OCI-LY7 (cell line): ENCODE measurements around the gene MED26. TPM values are rescaled to one million over a fixed set of nuclear protein-coding genes. Genes with fewer than 3 reads are reported as not detected.
"Not testable (repeated sequence)": the region's sequence is repeated elsewhere in the genome, so short reads cannot be mapped to it uniquely, and the experiment has no call there.

ENCODE experiments used
- BruUV-seq: library from RNA; stranded (reverse); fragments of 400-500 nt; replicated peaks from 2 replicates; lab custom pipeline; 2021; lab: Mats Ljungman, UMichigan
- CTCF ChIA-PET: fragments of 300-600 bp; sonication (Branson Sonifier 250); formaldehyde crosslinking; loops from one replicate; lab custom pipeline; 2022; ENCODE audit warnings: antibody characterized with exemption; ENCODE audit not compliant: unreplicated experiment; lab: Charles Lee
- POLR2A ChIA-PET: fragments of 300-600 bp; sonication (Branson Sonifier 250); formaldehyde crosslinking; loops from one replicate; lab custom pipeline; 2022; ENCODE audit warnings: antibody characterized with exemption; lab: Charles Lee
- DNase-seq: peaks from one replicate; pipeline ENCODE4 v3.0.0-alpha.2; 2015; ENCODE audit warnings: low spot score
- H2AFZ ChIP-seq: fragments of 200-600 bp; sonication (generic), shearing (Covaris generic); 2 replicates; pipeline ENCODE4 v1.6.1; 2014; ENCODE audit warnings: mild to moderate bottlenecking, antibody characterized with exemption, low read length, moderate library complexity
- H3K27ac ChIP-seq: fragments of 200-600 bp; sonication (generic); 2 replicates; pipeline ENCODE4 v1.5.1; 2014; ENCODE audit warnings: mixed run types, low read depth, mild to moderate bottlenecking, moderate library complexity, low read length, inconsistent platforms; ENCODE audit not compliant: poor library complexity, severe bottlenecking
- H3K36me3 ChIP-seq: fragments of 200-600 bp; sonication (generic); 2 replicates; pipeline ENCODE4 v1.6.1; 2014; ENCODE audit warnings: mild to moderate bottlenecking, antibody characterized with exemption, low read length, moderate library complexity, mixed read lengths; ENCODE audit not compliant: insufficient read depth
- H3K4me1 ChIP-seq: fragments of 200-600 bp; sonication (generic); 2 replicates; pipeline ENCODE4 v1.5.1; 2014; ENCODE audit warnings: mild to moderate bottlenecking, low read length; ENCODE audit not compliant: insufficient read depth, poor library complexity, severe bottlenecking
- H3K4me2 ChIP-seq: fragments of 200-600 bp; sonication (generic); 2 replicates; pipeline ENCODE4 v1.6.1; 2014; ENCODE audit warnings: mild to moderate bottlenecking, low read length
- H3K4me3 ChIP-seq: fragments of 200-600 bp; sonication (generic); 2 replicates; pipeline ENCODE4 v1.5.1; 2014; ENCODE audit warnings: mild to moderate bottlenecking, low read depth, low read length; ENCODE audit not compliant: poor library complexity, severe bottlenecking
- H3K79me2 ChIP-seq: fragments of 200-600 bp; sonication (generic); 2 replicates; pipeline ENCODE4 v1.6.1; 2016; ENCODE audit warnings: low read depth, mild to moderate bottlenecking, low read length, moderate library complexity, mixed read lengths; ENCODE audit not compliant: insufficient read depth
- H3K9me2 ChIP-seq: fragments of 200-600 bp; sonication (generic); 2 replicates; pipeline ENCODE4 v1.6.1; 2016; ENCODE audit warnings: mild to moderate bottlenecking, low read length, mixed read lengths; ENCODE audit not compliant: insufficient read depth
- H3K9me3 ChIP-seq: fragments of 200-600 bp; sonication (generic); 2 replicates; pipeline ENCODE4 v1.6.1; 2014; ENCODE audit warnings: mild to moderate bottlenecking, mixed run types, low read length, mixed read lengths
- H4K20me1 ChIP-seq: fragments of 200-600 bp; sonication (generic); 2 replicates; pipeline ENCODE4 v1.6.1; 2014; ENCODE audit warnings: mild to moderate bottlenecking, antibody characterized with exemption, low read length, moderate library complexity, mixed read lengths; ENCODE audit not compliant: insufficient read depth
- CTCF ChIP-seq: fragments of 200-600 bp; sonication (generic); conservative IDR thresholded peaks from 2 replicates; pipeline ENCODE4 v1.5.1; 2014; ENCODE audit warnings: mild to moderate bottlenecking, antibody characterized with exemption, low read length, moderate library complexity, mixed read lengths
- EZH2phosphoT487 ChIP-seq: fragments of 200-600 bp; sonication (generic); IDR thresholded peaks from 2 replicates; pipeline ENCODE4 v1.6.1; 2018; ENCODE audit warnings: low read depth, borderline replicate concordance, mild to moderate bottlenecking, mixed run types, antibody characterized with exemption, low read length, moderate library complexity, mixed read lengths
- intact Hi-C: fragments of 100-400 bp; cut with micrococcal nuclease; formaldehyde crosslinking; loops from one replicate; pipeline ENCODE4 v1.10.0; 2022; ENCODE audit not compliant: unreplicated experiment
- total RNA-seq, 2 experiments: library from RNA; depleted of rRNA in 1 of 2; stranded (reverse); fragments of >200 nt in 1 of 2; shearing (Covaris generic) in 1 of 2; gene quantifications; 2 replicates each; pipeline ENCODE4 v1.2.3, GENCODE V29; 2014 to 2022

The MED26 gene
- total RNA-seq, 2 experiments from 2014 or later, result 19.4 to 26.8 TPM

GRCh38 chr19:16554776-16555175 lies 73.2 kb downstream of the MED26 start:
- no peak for TF ChIP-seq CTCF
- TF ChIP-seq EZH2phosphoT487, result no peak
- BruUV-seq, result no TSS peak
- no peak overlapping the region for H3K27ac ChIP-seq
- intact Hi-C loops, result no loop called here
- H3K9me3 ChIP-seq, result no peaks in the 10 kb centered on the region
- H3K4me2 ChIP-seq, result no peak overlapping the region
- no peaks in the 10 kb centered on the region for H4K20me1 ChIP-seq
- no peak for DNase-seq
- ChIA-PET CTCF (no interaction called here), POLR2A (no interaction called here)
- no peaks in the 10 kb centered on the region for H3K9me2 ChIP-seq
- no peaks in the 10 kb centered on the region for H3K4me1 ChIP-seq
- H3K36me3 ChIP-seq, result peaks cover 76% of the 10 kb centered on the region
- no peaks in the 10 kb centered on the region for H3K79me2 ChIP-seq
- no peak overlapping the region for H3K4me3 ChIP-seq
- no peak overlapping the region for H2AFZ ChIP-seq

- H3K4me2 ChIP-seq, H3K27ac ChIP-seq, intact Hi-C loops, H3K4me3 ChIP-seq, H4K20me1 ChIP-seq, DNase-seq, BruUV-seq, H3K9me3 ChIP-seq, H3K4me1 ChIP-seq, POLR2A ChIA-PET, H2AFZ ChIP-seq, CTCF ChIA-PET, H3K79me2 ChIP-seq, H3K9me2 ChIP-seq: not testable (repeated sequence)
- H3K36me3 ChIP-seq, result peaks cover 54% of the 10 kb centered on the region
Measured at GRCh38 chr19:16551902-16552301, 76.1 kb downstream of the MED26 start.

GRCh38 chr19:16548956-16549355 lies 79.0 kb downstream of the MED26 start:
- Histone ChIP-seq H2AFZ (no peak overlapping the region), H3K36me3 (peaks cover 29% of the 10 kb centered on the region), H3K4me2 (no peak overlapping the region), H3K79me2 (peaks cover 17% of the 10 kb centered on the region; the same call in 1 of the 2 replicates), H3K4me1 (peaks cover 17% of the 10 kb centered on the region), H3K27ac (no peak overlapping the region), H3K4me3 (no peak overlapping the region), H3K9me2 (no peaks in the 10 kb centered on the region), H4K20me1 (no peaks in the 10 kb centered on the region), H3K9me3 (no peaks in the 10 kb centered on the region)
- CTCF ChIA-PET, result interaction anchor here (0.6 kb wide), 1 partner anchor 171 kb away, joined by 4 read pairs; no protein-coding TSS in a partner anchor
- POLR2A ChIA-PET, result interaction anchor here (0.8 kb wide), 1 partner anchor 80 kb away, joined by 4 read pairs; no protein-coding TSS in a partner anchor
- BruUV-seq, result no TSS peak
- no peak for DNase-seq
- TF ChIP-seq CTCF, result no peak
- no peak for TF ChIP-seq EZH2phosphoT487
- intact Hi-C loops, result no loop called here
